Hematopoietic multipotent progenitor cell treated with erythropoietin and hydrocortisone succinate and interleukin-3 and kit ligand, for 8 days (in vitro differentiated cells): ENCODE measurements around the gene STX2.
A peak's percentile ranks its signal among the peaks of the same experiment; 100 is the strongest.
"Not testable (repeated sequence)": the region's sequence is repeated elsewhere in the genome, so short reads cannot be mapped to it uniquely, and the experiment has no call there.

Experiments
- DNase-seq: peaks from one replicate; pipeline ENCODE4 v3.0.0-alpha.2; 2015

Gene STX2

GRCh38 chr12:130838951-130839769 lies at the start of gene STX2:
STX2 (minus strand) TSS chr12:130839250; CDS start chr12:130839099, 151 bp downstream.
- DNase-seq, result peak; percentile 87

GRCh38 chr12:130887190-130887589 lies 48.1 kb upstream of the STX2 start:
- not testable (repeated sequence) for DNase-seq

GRCh38 chr12:130881548-130881947 lies 42.5 kb upstream of the STX2 start:
- no peak for DNase-seq

- no peak for DNase-seq
These were observed 42.0 kb upstream of the STX2 start for GRCh38 chr12:130881046-130881445.

GRCh38 chr12:130880411-130880885 lies 41.4 kb upstream of the STX2 start:
- no peak for DNase-seq

GRCh38 chr12:130879781-130880389 lies 40.8 kb upstream of the STX2 start:
- DNase-seq, result no peak

GRCh38 chr12:130879212-130879686 lies 40.2 kb upstream of the STX2 start:
- no peak for DNase-seq

GRCh38 chr12:130878193-130879185 lies 39.4 kb upstream of the STX2 start:
- peak; percentile 40 for DNase-seq

GRCh38 chr12:130877333-130877732 lies 38.3 kb upstream of the STX2 start:
- DNase-seq, result no peak

GRCh38 chr12:130876758-130877157 lies 37.7 kb upstream of the STX2 start:
- DNase-seq, result no peak

GRCh38 chr12:130876297-130876696 lies 37.2 kb upstream of the STX2 start:
- DNase-seq, result no peak

- DNase-seq, result not testable (repeated sequence)
These were observed 36.7 kb upstream of the STX2 start for GRCh38 chr12:130875708-130876107.

GRCh38 chr12:130875193-130875592 lies 36.1 kb upstream of the STX2 start:
- DNase-seq, result no peak

GRCh38 chr12:130874696-130875095 lies 35.6 kb upstream of the STX2 start:
- DNase-seq, result no peak

GRCh38 chr12:130873825-130874224 lies 34.8 kb upstream of the STX2 start:
- no peak for DNase-seq

- DNase-seq, result peak; percentile 38
These were observed 34.2 kb upstream of the STX2 start for GRCh38 chr12:130873106-130873795.

- DNase-seq, result peak; percentile 53
These were observed 33.4 kb upstream of the STX2 start for GRCh38 chr12:130872179-130873096.

GRCh38 chr12:130871286-130872178 lies 32.5 kb upstream of the STX2 start, which contains the start of gene RAN:
RAN (plus strand) TSS chr12:130872066; CDS start chr12:130872594, 528 bp downstream.
- peak; percentile 90 for DNase-seq

- peak; percentile 92 for DNase-seq
These were observed 31.6 kb upstream of the STX2 start for GRCh38 chr12:130870442-130871285.
